HepG2 (cell line): ENCODE results near the gene PRR30. TPM values are rescaled to one million over a fixed set of nuclear protein-coding genes. Genes with fewer than 3 reads are reported as not detected.

Experiments used
- AKNA ChIP-seq: sonication (generic); formaldehyde crosslinking; IDR thresholded peaks from 2 replicates; pipeline ENCODE4 v1.4.0; 2020; ENCODE audit warnings: missing genetic modification reagents, borderline replicate concordance
- ATF5 ChIP-seq: sonication (generic); formaldehyde crosslinking; IDR thresholded peaks from 2 replicates; pipeline ENCODE4 v1.4.0; 2020; ENCODE audit warnings: mild to moderate bottlenecking, low read depth, missing genetic modification reagents
- GATA4 ChIP-seq: sonication (generic); IDR thresholded peaks from 2 replicates; pipeline ENCODE4 v1.6.1; 2016; ENCODE audit warnings: antibody characterized with exemption, low read depth, borderline replicate concordance
- GRHL1 ChIP-seq: sonication (generic); formaldehyde crosslinking; conservative IDR thresholded peaks from 2 replicates; pipeline ENCODE4 v1.8.0; 2022; ENCODE audit warnings: missing genetic modification reagents
- KDM5B ChIP-seq: sonication (generic); formaldehyde crosslinking; IDR thresholded peaks from 2 replicates; pipeline ENCODE4 v1.4.0; 2020; ENCODE audit warnings: missing genetic modification reagents, mild to moderate bottlenecking, borderline replicate concordance
- KLF9 ChIP-seq: IDR thresholded peaks from 2 replicates; pipeline ENCODE4 v1.6.1; 2016; ENCODE audit warnings: low read depth
- PRPF4 ChIP-seq: fragments of 200-400 bp; formaldehyde crosslinking; IDR thresholded peaks from 2 replicates; pipeline ENCODE4 v1.6.1; 2016; ENCODE audit warnings: low read length, low read depth; ENCODE audit not compliant: poor library complexity, severe bottlenecking
- RARG ChIP-seq: sonication (generic); formaldehyde crosslinking; IDR thresholded peaks from 2 replicates; pipeline ENCODE4 v1.4.0; 2020; ENCODE audit warnings: low read depth, mild to moderate bottlenecking, missing genetic modification reagents
- RFXANK ChIP-seq: IDR thresholded peaks from 2 replicates; pipeline ENCODE4 v1.6.1; 2016
- SALL2 ChIP-seq: sonication (generic); formaldehyde crosslinking; IDR thresholded peaks from 2 replicates; pipeline ENCODE4 v1.8.1; 2023; ENCODE audit warnings: mild to moderate bottlenecking, missing genetic modification reagents, inconsistent platforms
- TBP ChIP-seq: sonication (generic); formaldehyde crosslinking; IDR thresholded peaks from 2 replicates; pipeline ENCODE4 v1.5.0; 2020; ENCODE audit warnings: missing genetic modification reagents
- ZBTB14 ChIP-seq: sonication (generic); formaldehyde crosslinking; IDR thresholded peaks from 2 replicates; pipeline ENCODE4 v1.4.0; 2020; ENCODE audit warnings: missing genetic modification reagents
- ZBTB7B ChIP-seq: sonication (generic); formaldehyde crosslinking; IDR thresholded peaks from 2 replicates; pipeline ENCODE4 v1.4.0; 2020; ENCODE audit warnings: missing genetic modification reagents
- ZNF362 ChIP-seq: sonication (generic); formaldehyde crosslinking; IDR thresholded peaks from 2 replicates; pipeline ENCODE4 v1.4.0; 2020; ENCODE audit warnings: missing genetic modification reagents, mild to moderate bottlenecking, borderline replicate concordance
- polyA plus RNA-seq, 8 experiments: library from polyadenylated mRNA; depleted of rRNA in 3 of 8; stranded (reverse) in 7 of 8; unstranded in 1 of 8; fragments of >200 nt; fragmentation: Illumina TruSeq in 4 of 8; extraction: Trizol in 4 of 8; gene quantifications; 2 replicates each; pipeline versions ENCODE4 v1.2.1 to v1.2.3, GENCODE V29; 2011 to 2016; ENCODE audit warnings: low read depth in 4 of 8, missing spikeins in 1 of 8, mixed read lengths in 1 of 8; ENCODE audit not compliant: insufficient read depth in 1 of 8
- total RNA-seq, 5 experiments: library from RNA; depleted of rRNA; stranded (reverse); fragments of >200 nt; fragmentation: Illumina TruSeq; extraction: Trizol; gene quantifications; 2 replicates each; pipeline ENCODE4 v1.2.3, GENCODE V29; 2016; ENCODE audit warnings: low read depth in 1 of 5

PRR30 gene
- total and polyA plus RNA-seq, 2 of the 13 experiments (the other 11 are each of a cell fraction or from before 2014, with no cell fraction given), result not detected

- TF ChIP-seq ZBTB14 (CRISPR knock-in tag) (peak; percentile 42; the same call in 1 of the 2 replicates), KLF9 (CRISPR knock-in tag) (0 out of 2 replicates have a peak, but pooled peaks have one; percentile 18), PRPF4 (no peak), RFXANK (no peak), ZBTB7B (CRISPR knock-in tag) (peak; percentile 76), TBP (peak; percentile 73; the same call in 1 of the 2 replicates), ZNF362 (CRISPR knock-in tag) (no peak; the same call in 1 of the 2 replicates), RARG (CRISPR knock-in tag) (no peak), KDM5B (CRISPR knock-in tag) (peak; percentile 74; the same call in 1 of the 2 replicates), SALL2 (CRISPR knock-in tag) (peak; percentile 80), GRHL1 (no peak), GATA4 (peak; percentile 67), AKNA (no peak), ATF5 (CRISPR knock-in tag) (0 out of 2 replicates have a peak, but pooled peaks have one; percentile 28)
These were observed 43.2 kb downstream of the PRR30 start (continued) for GRCh38 chr2:27095745-27096651.
